Stimulated activated CD8-positive, alpha-beta memory T cell treated with anti-CD3 and anti-CD28 coated beads, Interleukin-15, amount 100 ng/mL, for 24 hours (primary cell): ENCODE results near the gene DTNBP1.
"Not testable (repeated sequence)": the region's sequence is repeated elsewhere in the genome, so short reads cannot be mapped to it uniquely, and the experiment has no call there.

Experiments used
- DNase-seq: peaks from one replicate; pipeline ENCODE4 v3.0.0-alpha.2; 2020; ENCODE audit warnings: low read depth

Gene DTNBP1

DNA sequence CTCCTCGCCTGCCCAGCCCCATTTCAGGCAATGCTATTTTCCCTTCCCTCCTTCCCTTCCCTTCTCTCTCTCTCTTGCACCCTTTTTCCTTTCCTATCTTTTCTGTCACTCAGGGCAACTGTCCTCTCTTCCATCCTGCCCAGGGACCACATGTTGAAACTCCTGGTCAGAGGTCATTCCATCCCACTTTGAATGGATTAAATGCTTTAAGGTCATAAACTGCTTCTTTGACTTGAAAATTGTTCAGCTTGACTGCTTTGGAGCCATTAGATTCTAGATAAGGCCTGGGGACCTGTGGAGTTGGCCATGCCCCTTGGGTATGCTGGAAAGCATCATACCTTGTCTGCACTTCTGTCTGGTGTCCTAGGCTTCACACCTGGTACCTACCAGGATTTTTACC is 106.1 kb downstream of the DTNBP1 start:
- no peak for DNase-seq

- DNase-seq: no peak
Measured at GRCh38 chr6:15555101-15556038, 107.5 kb downstream of the DTNBP1 start.

DNA sequence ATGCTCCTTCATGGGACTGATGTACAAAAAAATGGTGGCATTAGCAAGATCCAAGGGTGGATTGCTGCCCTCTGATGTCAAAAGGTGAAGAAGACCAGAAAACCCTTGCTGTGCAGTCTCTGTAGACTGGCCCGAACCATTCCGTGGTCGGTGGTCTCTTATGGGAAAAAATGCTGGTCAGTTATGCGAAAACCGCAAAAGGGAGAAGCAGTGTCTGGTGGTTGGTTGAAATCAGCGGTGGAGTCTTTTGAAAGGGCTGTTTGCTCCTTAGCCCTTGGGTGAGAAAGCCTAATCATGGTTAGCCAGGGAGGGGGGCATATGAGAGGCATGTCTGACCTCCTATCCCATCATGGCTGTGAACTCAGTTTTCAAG is 108.1 kb downstream of the DTNBP1 start:
- DNase-seq: no peak

DNA sequence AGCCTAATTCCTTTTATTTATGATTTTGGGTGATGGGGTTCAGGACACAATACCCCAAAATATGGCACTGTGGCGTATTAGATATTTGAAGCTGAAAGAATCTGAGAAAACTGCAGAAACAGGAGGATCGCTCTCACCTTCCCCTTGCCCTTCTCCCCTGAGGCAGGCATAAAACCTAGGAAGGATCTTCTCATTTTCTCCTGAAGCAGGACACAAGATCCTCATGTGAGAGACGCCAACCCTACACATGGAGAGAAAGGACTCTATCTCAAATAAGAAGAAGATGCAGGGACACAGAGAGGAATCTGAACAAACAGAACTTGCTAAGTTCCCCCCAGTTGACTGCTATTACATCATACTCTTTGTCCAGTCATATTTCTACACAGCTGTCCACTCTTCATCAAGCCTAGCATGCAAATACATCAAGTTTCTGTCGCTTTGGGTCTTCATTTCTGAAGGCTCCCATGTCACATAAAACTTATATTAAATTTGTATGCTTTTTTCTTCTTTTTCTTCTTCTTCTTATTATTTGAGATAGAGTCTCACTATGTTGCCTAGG is 109.0 kb downstream of the DTNBP1 start:
- DNase-seq: no peak

DNA sequence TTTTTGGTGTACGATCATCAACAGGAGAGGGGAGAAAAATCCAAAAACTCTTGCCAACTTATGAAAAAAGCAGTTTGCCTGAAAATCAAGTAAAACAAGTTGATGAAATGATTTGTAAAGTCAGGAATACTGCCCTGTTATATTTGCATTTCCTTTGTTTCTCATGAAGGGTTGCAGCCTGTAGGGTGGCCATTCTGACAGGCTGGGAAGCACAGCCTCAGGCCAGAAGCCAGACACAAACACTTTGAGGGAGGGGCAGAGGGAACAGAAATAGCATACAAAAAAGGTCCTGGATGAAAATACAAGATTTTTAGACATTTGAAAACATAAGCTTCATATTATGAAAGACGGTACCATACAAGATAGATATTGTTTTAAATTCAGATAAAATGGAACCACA is 109.8 kb downstream of the DTNBP1 start:
- no peak for DNase-seq

DNA sequence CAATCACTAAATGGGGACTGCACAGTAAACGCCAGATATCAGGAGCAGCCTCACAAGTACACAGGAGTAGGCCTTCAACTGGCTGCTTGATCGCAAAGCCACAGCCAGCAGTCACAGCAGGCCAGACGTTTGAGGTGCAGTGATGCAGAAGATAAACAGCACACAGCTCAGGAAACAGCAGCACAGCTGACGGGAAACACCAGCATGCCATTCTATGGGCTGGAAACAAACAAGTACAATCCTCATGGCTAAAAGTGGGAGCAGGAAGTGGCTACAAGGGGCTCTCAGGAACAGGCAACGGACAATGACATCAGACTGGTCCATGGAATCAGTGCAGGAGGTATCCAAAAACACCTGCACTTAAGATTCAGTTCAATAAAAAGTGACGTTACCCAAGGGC is 111.0 kb downstream of the DTNBP1 start:
- DNase-seq: no peak

- DNase-seq: no peak
Measured at GRCh38 chr6:15551262-15551661, 111.6 kb downstream of the DTNBP1 start.

- no peak for DNase-seq
Measured at GRCh38 chr6:15550546-15551123, 112.2 kb downstream of the DTNBP1 start.

DNA sequence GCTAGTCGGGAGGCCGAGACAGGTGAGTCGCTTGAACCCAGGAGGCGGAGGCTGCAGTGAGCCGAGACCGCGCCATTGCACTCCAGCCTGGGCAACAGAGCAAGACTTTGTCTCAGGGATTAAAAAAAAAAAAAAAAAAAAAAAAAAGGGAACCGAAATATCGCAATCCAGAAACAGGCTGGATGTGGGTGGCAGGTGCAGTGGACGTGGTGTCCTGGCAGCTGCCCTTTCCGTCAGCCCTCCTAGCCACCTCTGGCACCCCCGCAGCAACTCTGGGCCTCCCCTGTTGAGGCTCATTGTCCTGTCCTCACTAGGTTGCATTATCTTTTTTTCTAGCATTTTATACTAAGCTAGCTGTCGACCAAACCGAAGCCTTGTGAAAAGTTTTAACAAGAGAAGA is 113.5 kb downstream of the DTNBP1 start:
- no peak for DNase-seq

GRCh38 chr6:15547400-15547799 is 115.4 kb downstream of the DTNBP1 start:
- no peak for DNase-seq

GRCh38 chr6:15546591-15546990 is 116.2 kb downstream of the DTNBP1 start:
- DNase-seq: no peak

DNA sequence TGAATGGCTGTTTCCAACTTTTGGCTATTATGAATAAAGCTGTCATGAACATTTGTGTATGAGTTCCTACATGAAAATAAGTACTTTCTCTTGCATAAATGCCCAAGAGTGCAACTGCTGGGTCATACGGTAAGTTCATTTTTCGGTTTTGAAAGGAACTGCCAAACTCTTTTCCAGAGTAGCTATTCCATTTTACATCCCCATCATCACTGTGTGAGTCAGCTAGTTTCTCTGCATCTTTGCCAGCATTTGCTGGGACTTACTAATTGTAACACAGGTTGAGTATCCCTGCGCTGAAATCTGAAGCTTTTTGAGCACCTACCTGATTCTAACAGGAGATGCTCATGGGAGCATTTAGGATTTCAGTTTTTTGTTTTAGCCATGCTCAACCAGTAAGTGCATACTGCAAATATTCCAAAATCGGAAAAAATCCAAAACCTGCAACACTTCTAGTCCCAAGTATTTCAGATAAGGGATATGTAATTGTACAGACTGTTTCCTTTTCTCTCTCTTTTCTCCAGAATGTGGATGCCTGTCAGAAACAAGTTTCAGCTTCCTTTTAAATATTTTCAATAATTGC is 118.4 kb downstream of the DTNBP1 start:
- DNase-seq: no peak

DNA sequence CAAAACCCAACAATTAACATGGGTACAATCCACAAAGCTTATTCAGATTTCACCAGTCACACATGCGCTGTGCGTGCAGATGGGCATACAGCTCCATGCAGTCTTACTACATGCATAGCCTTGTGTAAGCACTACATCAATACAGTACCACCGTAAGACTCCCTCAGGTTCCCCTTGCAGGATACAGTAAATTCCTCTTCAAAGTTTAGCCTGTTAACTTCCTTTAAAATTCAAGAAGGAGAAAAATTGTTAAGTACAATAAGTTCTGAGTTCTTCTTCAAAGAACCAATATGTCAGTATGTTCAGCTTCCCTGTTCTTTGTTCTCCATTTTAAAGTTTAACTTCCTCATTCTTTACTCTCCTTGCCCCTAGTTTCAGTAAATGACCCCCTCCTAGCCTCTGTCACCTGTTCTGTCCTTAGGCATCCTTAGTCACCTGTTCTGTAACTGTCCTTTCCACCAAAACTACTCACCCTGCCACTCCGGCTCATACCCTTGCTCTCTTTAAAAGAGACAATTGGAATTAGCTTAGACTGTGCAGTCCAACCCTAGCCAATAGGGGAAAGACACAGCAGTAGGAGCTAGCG is 119.4 kb downstream of the DTNBP1 start:
- DNase-seq: not testable (repeated sequence)

GRCh38 chr6:15539722-15540270 is 123.0 kb downstream of the DTNBP1 start:
- DNase-seq: no peak

GRCh38 chr6:15538766-15539495 is 123.9 kb downstream of the DTNBP1 start:
- DNase-seq: no peak

GRCh38 chr6:15538106-15538505 is 124.7 kb downstream of the DTNBP1 start:
- no peak for DNase-seq

GRCh38 chr6:15536198-15536955 is 126.5 kb downstream of the DTNBP1 start:
- DNase-seq: no peak

DNA sequence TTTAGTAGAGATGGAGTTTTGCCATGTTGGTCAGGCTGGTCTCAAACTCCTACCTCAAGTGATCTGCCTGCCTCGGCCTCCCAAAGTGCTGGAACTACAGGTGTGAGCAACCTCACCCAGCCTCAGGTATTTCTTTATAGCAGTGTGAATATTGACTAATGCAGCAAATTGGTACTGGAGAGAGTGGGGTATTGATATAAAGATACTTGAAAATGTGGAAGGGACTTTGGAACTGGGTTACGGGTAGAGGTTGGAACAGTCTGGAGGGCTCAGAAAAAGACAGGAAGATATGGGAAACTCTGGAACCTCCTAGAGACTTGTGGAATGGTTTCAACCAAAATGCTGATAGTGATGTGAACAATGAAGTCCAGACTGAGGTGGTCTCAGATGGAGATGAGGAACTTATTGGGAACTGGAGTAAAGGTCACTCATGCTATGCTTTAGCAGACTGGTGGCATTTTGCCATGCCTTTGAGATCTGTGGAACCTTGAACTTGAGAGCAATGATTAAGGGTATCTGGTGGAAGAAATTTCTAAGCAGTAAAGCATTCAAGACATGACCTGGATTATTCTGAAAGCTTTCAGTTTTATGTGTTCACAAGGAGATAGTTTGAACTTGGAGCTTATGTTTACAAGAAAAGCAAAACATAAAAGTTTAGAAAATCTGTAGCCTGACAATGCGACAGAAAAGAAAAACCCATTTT is 127.2 kb downstream of the DTNBP1 start:
- DNase-seq: no peak

DNA sequence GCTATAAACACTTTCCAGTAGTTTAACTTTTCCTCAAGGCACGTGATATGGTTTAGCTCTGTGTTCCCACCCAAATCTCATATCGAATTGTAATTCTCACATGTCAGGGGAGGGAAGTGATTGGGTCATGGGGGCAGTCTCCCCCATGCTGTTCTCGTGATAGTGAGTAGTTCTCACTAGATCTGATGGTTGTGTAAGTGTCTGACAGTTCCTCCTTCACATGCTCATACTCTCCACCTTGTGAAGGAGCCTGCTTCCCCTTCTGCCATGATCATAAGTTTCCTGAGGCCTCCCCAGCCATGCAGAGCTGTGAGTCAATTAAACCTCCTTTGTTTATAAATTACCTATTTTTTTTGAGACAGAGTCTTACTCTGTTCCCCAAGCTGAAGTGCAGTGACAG is 127.9 kb downstream of the DTNBP1 start:
- DNase-seq: no peak

- DNase-seq: no peak
Measured at GRCh38 chr6:15533379-15534026, 129.3 kb downstream of the DTNBP1 start.
